HG03139 (cell line): Measurements from ENCODE around the gene MYBBP1A.

Experiments used
- ATAC-seq: cut with Tn5 transposase; IDR thresholded peaks from one replicate; pipeline ENCODE4 v1.9.1; 2021; ENCODE audit not compliant: unreplicated experiment

MYBBP1A gene

GRCh38 chr17:4520894-4521600 lies 34.1 kb downstream of the MYBBP1A start:
- ATAC-seq = no peak

GRCh38 chr17:4520060-4520893 lies 34.9 kb downstream of the MYBBP1A start:
- ATAC-seq = no peak

GRCh38 chr17:4519361-4519788 lies 35.8 kb downstream of the MYBBP1A start:
- ATAC-seq = no peak

- ATAC-seq = no peak
Measured at GRCh38 chr17:4518901-4519300, 36.3 kb downstream of the MYBBP1A start.

- no peak for ATAC-seq
Measured at GRCh38 chr17:4516735-4517134, 38.4 kb downstream of the MYBBP1A start.

GRCh38 chr17:4515501-4515900 lies 39.7 kb downstream of the MYBBP1A start:
- no peak for ATAC-seq

GRCh38 chr17:4514779-4515178 lies 40.4 kb downstream of the MYBBP1A start:
- ATAC-seq = no peak

- ATAC-seq = no peak
Measured at GRCh38 chr17:4514206-4514605, 41.0 kb downstream of the MYBBP1A start.

GRCh38 chr17:4513113-4514032 lies 41.8 kb downstream of the MYBBP1A start:
- no peak for ATAC-seq

- ATAC-seq = no peak
Measured at GRCh38 chr17:4512156-4513112, 42.8 kb downstream of the MYBBP1A start.

- no peak for ATAC-seq
Measured at GRCh38 chr17:4511199-4511932, 43.8 kb downstream of the MYBBP1A start.

- ATAC-seq = no peak
Measured at GRCh38 chr17:4510618-4510941, 44.6 kb downstream of the MYBBP1A start.

GRCh38 chr17:4509923-4510617 lies 45.1 kb downstream of the MYBBP1A start:
- ATAC-seq = no peak

- ATAC-seq = no peak
Measured at GRCh38 chr17:4509401-4509800, 45.8 kb downstream of the MYBBP1A start.

- no peak for ATAC-seq
Measured at GRCh38 chr17:4508207-4508606, 47.0 kb downstream of the MYBBP1A start.

- ATAC-seq = no peak
Measured at GRCh38 chr17:4507361-4508111, 47.6 kb downstream of the MYBBP1A start.

GRCh38 chr17:4506892-4507291 lies 48.3 kb downstream of the MYBBP1A start:
- ATAC-seq = no peak

GRCh38 chr17:4506175-4506813 lies 48.9 kb downstream of the MYBBP1A start:
- ATAC-seq = no peak
